Endodermal cell (in vitro differentiated cells): ENCODE data around the gene FHL1. TPM values are rescaled to one million over a fixed set of nuclear protein-coding genes. Genes with fewer than 3 reads are reported as not detected.
"Not testable (repeated sequence)": the region's sequence is repeated elsewhere in the genome, so short reads cannot be mapped to it uniquely, and the experiment has no call there.

ENCODE experiments used
- DNase-seq: peaks from one replicate; pipeline ENCODE4 v3.0.0-alpha.2; 2017
- H3K27ac ChIP-seq: 2 replicates; pipeline ENCODE4 v1.5.1; 2013; ENCODE audit warnings: mild to moderate bottlenecking, low read depth, low read length, moderate library complexity
- H3K27me3 ChIP-seq: 2 replicates; pipeline ENCODE4 v1.6.1; 2013; ENCODE audit warnings: mild to moderate bottlenecking, low read length, moderate library complexity; ENCODE audit not compliant: insufficient read depth, control insufficient read depth, poor library complexity, severe bottlenecking
- H3K36me3 ChIP-seq: 2 replicates; pipeline ENCODE4 v1.7.0; 2013; ENCODE audit warnings: mild to moderate bottlenecking, low read length, moderate library complexity; ENCODE audit not compliant: control insufficient read depth, insufficient read depth
- H3K4me1 ChIP-seq: one replicate; pipeline ENCODE4 v1.7.0; 2013; ENCODE audit warnings: low read length; ENCODE audit not compliant: control insufficient read depth, insufficient read depth
- H3K4me3 ChIP-seq: 2 replicates; pipeline ENCODE4 v1.5.1; 2013; ENCODE audit warnings: mild to moderate bottlenecking, low read length, moderate library complexity
- H3K9ac ChIP-seq: 2 replicates; pipeline ENCODE4 v1.6.1; 2013; ENCODE audit warnings: mild to moderate bottlenecking, low read length, moderate library complexity; ENCODE audit not compliant: poor library complexity, severe bottlenecking; ENCODE audit errors: extremely low read depth
- H3K9me3 ChIP-seq: 2 replicates; pipeline ENCODE4 v1.6.1; 2013; ENCODE audit warnings: mild to moderate bottlenecking, low read length, moderate library complexity; ENCODE audit not compliant: control insufficient read depth
- H3K27ac Mint-ChIP-seq: 2 replicates; pipeline ENCODE4 v1.8.0; 2020; ENCODE audit warnings: mixed read lengths
- H3K27me3 Mint-ChIP-seq: 2 replicates; pipeline ENCODE4 v1.8.0; 2021; ENCODE audit warnings: mild to moderate bottlenecking, mixed read lengths; ENCODE audit not compliant: insufficient read depth
- H3K36me3 Mint-ChIP-seq: 2 replicates; pipeline ENCODE4 v1.8.0; 2020; ENCODE audit warnings: low read depth, mixed read lengths
- H3K4me1 Mint-ChIP-seq: 2 replicates; pipeline ENCODE4 v1.8.0; 2020; ENCODE audit warnings: mixed read lengths
- H3K4me3 Mint-ChIP-seq: 2 replicates; pipeline ENCODE4 v1.8.0; 2020; ENCODE audit warnings: mild to moderate bottlenecking, moderate library complexity, mixed read lengths
- H3K9me3 Mint-ChIP-seq: 2 replicates; pipeline ENCODE4 v1.8.0; 2020; ENCODE audit warnings: mild to moderate bottlenecking, mixed read lengths
- WGBS, 2 experiments: methylation state at CpG; one replicate each; pipeline versions ENCODE4 v1.1.5 to v1.1.7; 2013; ENCODE audit warnings: missing lambda C conversion rate in 2 of 2, mixed read lengths in 1 of 2; ENCODE audit not compliant: insufficient coverage in 1 of 2, insufficient read length in 1 of 2; 5-methylcytosine and 5-hydroxymethylcytosine counted together
- total RNA-seq, 2 donors: library from RNA; stranded (reverse); fragmentation: NEBNext Ultra II Directional in 1 of 2; extraction: Animal tissue kit (Norgen Biotek cat#: 25700) in 1 of 2; gene quantifications; 2 replicates in 1 of 2; 3 replicates in 1 of 2; pipeline ENCODE4 v1.2.1, GENCODE V29; 2021
- TF ChIP-seq, protein P1 (sequence below): fragments of 200-600 bp; sonication (generic); conservative IDR thresholded peaks from 2 replicates; pipeline ENCODE4 v1.5.0; 2021; ENCODE audit warnings: antibody characterized with exemption, mild to moderate bottlenecking

Gene FHL1
- total RNA-seq, 2 donors from 2014 or later = 3.7 to 19.3 TPM

DNA sequence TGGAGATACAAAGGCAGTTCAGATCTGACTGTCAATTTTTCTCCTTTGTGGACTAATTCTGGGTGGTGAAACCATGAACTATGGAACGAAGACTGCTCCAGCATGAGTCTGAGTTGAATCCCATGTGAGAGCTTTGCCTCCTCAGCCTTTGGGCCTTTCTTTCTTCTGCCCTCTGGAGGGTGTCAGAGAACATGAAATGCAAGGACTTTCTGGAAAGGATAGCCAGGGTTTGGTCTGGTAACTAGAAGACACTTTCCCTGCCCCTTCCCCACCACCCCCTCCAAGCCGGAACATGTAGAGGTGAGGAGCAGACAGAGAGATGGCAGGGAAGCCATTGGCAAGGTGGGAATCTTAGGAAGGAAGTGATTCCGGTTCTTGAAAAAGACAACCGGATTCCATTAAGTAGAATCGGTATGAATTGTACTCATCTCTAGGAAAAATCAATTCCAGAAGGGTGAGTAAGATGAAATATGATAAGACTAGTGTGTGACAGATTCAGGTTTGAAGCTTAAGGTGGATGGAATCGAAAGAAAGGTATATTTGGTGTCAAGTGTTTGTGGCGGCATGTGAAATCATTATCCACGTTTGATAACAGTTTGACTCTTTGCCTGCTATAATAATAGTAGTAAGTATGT is 19.0 kb downstream of the FHL1 start:
- no peak for DNase-seq
- 88 to 92% methylated on average over 2 to 8 of the region's 8 CpGs for WGBS, 2 experiments
- H3K27ac ChIP-seq = no peak overlapping the region
- Mint-ChIP-seq H3K27ac (no peak overlapping the region), H3K4me3 (no peak overlapping the region), H3K4me1 (peaks cover 7% of the 10 kb centered on the region), H3K9me3 (peaks cover 55% of the 10 kb centered on the region), H3K36me3 (no peaks in the 10 kb centered on the region), H3K27me3 (no peaks in the 10 kb centered on the region)
- no peak overlapping the region for H3K9ac ChIP-seq
- TF ChIP-seq, protein P1, sequence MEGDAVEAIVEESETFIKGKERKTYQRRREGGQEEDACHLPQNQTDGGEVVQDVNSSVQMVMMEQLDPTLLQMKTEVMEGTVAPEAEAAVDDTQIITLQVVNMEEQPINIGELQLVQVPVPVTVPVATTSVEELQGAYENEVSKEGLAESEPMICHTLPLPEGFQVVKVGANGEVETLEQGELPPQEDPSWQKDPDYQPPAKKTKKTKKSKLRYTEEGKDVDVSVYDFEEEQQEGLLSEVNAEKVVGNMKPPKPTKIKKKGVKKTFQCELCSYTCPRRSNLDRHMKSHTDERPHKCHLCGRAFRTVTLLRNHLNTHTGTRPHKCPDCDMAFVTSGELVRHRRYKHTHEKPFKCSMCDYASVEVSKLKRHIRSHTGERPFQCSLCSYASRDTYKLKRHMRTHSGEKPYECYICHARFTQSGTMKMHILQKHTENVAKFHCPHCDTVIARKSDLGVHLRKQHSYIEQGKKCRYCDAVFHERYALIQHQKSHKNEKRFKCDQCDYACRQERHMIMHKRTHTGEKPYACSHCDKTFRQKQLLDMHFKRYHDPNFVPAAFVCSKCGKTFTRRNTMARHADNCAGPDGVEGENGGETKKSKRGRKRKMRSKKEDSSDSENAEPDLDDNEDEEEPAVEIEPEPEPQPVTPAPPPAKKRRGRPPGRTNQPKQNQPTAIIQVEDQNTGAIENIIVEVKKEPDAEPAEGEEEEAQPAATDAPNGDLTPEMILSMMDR = peak; percentile 49
- H3K4me1 ChIP-seq = peaks cover 9% of the 10 kb centered on the region
- no peaks in the 10 kb centered on the region for H3K9me3 ChIP-seq
- no peak overlapping the region for H3K4me3 ChIP-seq
- no peaks in the 10 kb centered on the region for H3K36me3 ChIP-seq
- no peaks in the 10 kb centered on the region for H3K27me3 ChIP-seq

DNA sequence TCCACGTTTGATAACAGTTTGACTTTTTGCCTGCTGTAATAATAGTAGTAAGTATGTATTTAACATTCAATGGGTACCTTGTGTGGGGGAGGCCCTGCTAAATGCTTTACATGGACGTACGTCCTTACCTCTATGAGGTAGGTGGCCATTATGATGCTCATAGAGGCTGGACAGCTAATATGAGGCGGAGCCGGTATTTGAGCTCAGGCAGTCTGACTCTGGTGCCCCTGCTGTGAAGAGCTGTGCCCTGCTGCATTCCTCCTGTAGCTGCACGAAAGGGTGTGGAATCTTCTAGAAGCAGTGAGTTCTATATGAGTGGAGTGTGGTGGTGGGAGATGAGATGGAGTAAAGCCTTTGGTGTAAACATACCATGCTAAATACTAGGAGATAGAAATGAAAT is 20.7 kb downstream of the FHL1 start:
- H3K4me1 ChIP-seq, H3K27me3 Mint-ChIP-seq, H3K4me3 Mint-ChIP-seq, H3K9me3 ChIP-seq, H3K36me3 Mint-ChIP-seq, H3K9ac ChIP-seq, H3K27ac Mint-ChIP-seq, H3K27ac ChIP-seq, DNase-seq, H3K36me3 ChIP-seq, H3K4me3 ChIP-seq, H3K27me3 ChIP-seq, H3K4me1 Mint-ChIP-seq: not testable (repeated sequence)
- WGBS, 2 experiments = 91 to 100% methylated on average over 1 to 6 of the region's 6 CpGs
- peaks cover 51% of the 10 kb centered on the region for H3K9me3 Mint-ChIP-seq

DNA sequence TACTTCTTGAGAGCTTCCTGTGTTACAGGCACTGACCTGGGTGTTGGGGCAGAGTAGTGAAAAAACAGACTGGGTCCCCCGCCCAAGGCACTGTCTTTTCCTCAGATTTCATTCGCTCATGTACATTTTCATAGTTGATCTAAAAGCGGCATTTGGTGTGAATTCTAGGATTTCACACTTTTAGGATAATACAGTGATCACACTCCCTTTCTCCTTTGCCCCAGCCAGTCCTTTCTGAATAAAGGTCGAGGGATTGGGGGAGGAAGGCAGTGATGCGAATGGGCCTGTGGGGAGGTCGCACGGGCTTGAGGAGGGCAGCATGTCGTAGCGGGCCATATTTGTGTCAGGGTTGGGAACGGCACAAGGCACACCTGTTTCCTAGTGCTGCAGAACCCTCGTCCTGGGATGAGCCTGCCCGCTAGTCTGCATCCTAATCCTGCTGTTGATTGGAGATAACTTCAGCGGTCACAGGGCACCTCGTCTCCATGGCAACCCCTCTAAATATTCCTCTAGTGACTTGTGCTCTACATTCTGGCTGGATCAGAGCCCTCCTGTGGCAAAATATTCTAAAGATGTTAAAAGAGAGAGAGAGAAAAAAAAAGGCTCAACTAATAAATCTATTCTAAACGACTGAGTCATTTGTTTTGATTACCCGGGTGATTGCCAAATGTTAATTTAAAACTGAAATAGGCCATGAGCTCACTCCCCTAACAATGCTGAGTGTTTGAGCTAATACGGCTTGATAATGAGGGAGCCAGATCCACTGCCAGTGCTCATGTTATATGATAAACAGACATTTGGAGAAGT is 21.8 kb downstream of the FHL1 start:
- no peaks in the 10 kb centered on the region for H3K36me3 Mint-ChIP-seq
- H3K4me1 Mint-ChIP-seq = peaks cover 7% of the 10 kb centered on the region
- peak; percentile 79 for DNase-seq
- no peaks in the 10 kb centered on the region for H3K27me3 Mint-ChIP-seq
- H3K27ac ChIP-seq = peak overlapping the region; percentile 38
- no peak overlapping the region for H3K4me3 ChIP-seq
- TF ChIP-seq, protein P1 = no peak
- no peaks in the 10 kb centered on the region for H3K9me3 ChIP-seq
- WGBS, 2 experiments = 42% methylated on average over 14 of the region's 17 CpGs; no CpG with 5 or more reads in 1 of the 2 experiments
- no peak overlapping the region for H3K27ac Mint-ChIP-seq
- no peak overlapping the region for H3K4me3 Mint-ChIP-seq
- no peaks in the 10 kb centered on the region for H3K36me3 ChIP-seq
- no peaks in the 10 kb centered on the region for H3K27me3 ChIP-seq
- peak overlapping the region; percentile 15 for H3K9ac ChIP-seq
- peaks cover 42% of the 10 kb centered on the region for H3K9me3 Mint-ChIP-seq
- H3K4me1 ChIP-seq = peaks cover 9% of the 10 kb centered on the region
